HG02938 (cell line): ENCODE data around the gene UBALD1.

Source experiments
- ATAC-seq: cut with Tn5 transposase; IDR thresholded peaks from one replicate; pipeline ENCODE4 v1.9.1; 2021; ENCODE audit warnings: mild to moderate bottlenecking, moderate library complexity; ENCODE audit not compliant: unreplicated experiment

Gene UBALD1

DNA sequence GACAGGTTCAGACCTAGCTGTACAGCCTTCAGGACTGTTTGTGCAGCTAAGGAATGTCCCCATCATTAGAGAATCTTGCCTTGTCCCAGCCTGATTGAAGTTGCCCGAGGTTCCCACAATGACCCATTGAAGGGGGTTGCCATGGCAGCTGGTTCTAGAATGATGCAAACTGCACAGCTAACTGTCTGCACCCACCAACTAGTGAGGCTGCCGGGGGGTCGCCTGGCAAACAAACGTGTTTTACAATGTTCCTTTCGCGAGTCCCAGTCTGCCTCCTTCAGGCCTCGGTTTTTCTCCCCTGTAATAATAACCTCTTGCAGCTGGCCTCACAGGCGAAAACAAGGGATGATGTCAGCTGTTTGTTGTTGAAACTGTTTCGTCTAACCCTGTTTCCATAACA is 53.1 kb downstream of the UBALD1 start:
- ATAC-seq: no peak
